ENCODE measurements around the gene POLD4.

- no peak for TF ChIP-seq CTCF (IDR thresholded peaks at IDR 0.05; ENCODE audit: borderline replicate concordance, extremely low read depth, low read length, poor library complexity, severe bottlenecking)
- no peak for TF ChIP-seq EZH2 (IDR thresholded peaks at IDR 0.05; ENCODE audit: borderline replicate concordance, low read depth, low read length, severe bottlenecking)
Measured at GRCh38 chr11:67322049-67322448, 31.3 kb downstream of the POLD4 start.
